NK-92 treated with Interleukin-12 subunit alpha and Interleukin-12 subunit beta, amount 100 ng/mL, for 24 hours (cell line): ENCODE results near the gene IMPA2.
"Not testable (repeated sequence)": the region's sequence is repeated elsewhere in the genome, so short reads cannot be mapped to it uniquely, and the experiment has no call there.

Experiments used
- DNase-seq: peaks from one replicate; lab custom pipeline; 2025; lab: John Stamatoyannopoulos, UW

The IMPA2 gene

DNA sequence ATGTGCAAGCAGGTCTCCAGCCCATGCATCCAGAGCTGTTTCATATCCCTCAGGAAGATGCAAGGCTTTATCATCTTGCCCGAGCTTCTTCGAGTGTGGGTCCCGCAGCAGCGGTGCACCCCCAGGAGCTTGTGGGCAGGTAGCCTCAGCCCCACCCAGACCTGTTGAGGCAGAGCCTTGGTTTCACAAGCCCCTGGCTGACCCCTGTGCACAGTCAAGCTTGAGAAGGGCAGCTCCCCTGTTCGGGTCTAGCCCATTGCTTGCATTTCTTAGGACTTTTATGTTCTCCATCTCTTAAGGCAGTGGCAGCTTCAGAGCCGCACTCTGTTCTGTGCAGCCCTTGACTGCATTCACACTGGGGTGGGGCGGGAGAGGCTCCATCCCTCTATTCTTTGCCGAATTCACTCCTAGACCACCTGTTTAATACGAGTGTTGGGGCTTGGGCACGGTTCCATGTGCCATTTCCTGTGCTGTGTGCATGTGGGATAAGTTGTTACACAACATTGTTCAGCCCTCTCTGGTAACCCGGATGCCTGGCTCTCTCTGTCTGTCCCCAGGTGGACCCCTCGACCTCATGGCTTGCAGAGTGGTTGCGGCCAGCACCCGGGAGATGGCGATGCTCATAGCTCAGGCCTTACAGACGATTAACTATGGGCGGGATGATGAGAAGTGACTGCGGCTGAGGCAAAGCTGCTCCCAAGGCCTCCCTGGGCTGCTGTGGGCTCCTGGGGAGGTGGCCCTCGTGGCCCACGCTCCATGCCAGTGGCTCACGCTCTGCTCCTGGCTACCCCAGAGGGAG, 48.7 kb downstream of the IMPA2 start:
- no peak for DNase-seq

DNA sequence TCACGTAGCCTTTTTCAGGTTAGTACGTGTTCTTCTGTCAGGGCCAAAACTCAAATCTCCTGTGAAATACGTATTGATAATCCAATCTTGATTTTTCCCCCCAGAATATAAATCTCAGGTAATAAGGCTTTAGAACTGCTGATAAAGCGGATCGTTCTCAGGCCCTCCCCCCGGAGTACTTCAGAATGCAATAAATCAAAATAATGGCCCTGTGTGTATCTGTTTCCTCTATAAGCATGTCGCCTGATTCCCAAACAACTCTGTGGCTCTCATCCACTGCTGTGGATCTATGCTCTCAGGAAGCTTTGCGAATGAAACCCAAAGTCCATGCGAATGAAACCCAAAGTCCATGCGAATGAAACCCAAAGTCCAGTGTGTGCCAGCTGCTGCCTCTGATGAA, 49.4 kb downstream of the IMPA2 start:
- no peak for DNase-seq

DNA sequence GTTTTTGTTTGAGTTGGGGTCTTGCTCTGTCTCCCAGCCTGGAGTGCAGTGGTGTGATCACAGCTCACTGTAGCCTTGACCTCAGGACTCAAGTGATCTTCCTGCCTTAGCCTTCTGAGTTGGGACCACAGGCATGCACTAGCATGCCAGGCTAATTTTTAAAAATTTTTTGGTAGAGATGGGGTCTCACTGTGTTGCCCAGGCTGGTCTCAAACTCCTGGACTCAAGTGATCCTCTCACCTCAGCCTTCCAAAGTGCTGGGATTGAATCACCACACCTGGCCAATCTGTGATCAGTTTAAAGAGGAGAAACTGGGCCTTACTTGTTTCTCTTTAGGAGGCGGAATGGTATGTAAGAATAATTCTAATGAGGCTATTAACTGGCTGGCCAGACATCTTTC, 49.9 kb downstream of the IMPA2 start:
- no peak for DNase-seq

DNA sequence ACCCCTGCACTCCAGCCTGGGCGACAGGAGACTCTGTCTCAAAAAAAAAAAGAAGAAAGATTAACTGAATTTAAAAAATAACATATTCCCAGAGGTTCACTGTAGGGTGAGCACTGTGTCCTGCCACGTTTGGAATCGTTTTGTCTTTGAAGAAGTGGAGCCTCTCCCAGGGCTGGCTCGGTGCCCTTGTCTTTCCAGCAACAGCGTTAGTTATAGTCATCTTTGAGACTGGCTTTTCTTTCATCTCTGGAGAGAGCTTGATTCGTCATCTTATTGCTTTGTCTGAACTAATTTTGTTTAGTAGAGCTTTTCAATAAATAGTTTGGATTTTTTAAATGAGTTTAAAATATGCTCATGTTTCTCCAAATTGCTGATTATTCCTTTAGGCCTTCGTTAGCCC, 50.5 kb downstream of the IMPA2 start:
- DNase-seq: no peak

- no peak for DNase-seq
Measured at GRCh38 chr18:12032786-12033642, 51.7 kb downstream of the IMPA2 start.

GRCh38 chr18:12033643-12034025, 52.3 kb downstream of the IMPA2 start:
- no peak for DNase-seq

DNA sequence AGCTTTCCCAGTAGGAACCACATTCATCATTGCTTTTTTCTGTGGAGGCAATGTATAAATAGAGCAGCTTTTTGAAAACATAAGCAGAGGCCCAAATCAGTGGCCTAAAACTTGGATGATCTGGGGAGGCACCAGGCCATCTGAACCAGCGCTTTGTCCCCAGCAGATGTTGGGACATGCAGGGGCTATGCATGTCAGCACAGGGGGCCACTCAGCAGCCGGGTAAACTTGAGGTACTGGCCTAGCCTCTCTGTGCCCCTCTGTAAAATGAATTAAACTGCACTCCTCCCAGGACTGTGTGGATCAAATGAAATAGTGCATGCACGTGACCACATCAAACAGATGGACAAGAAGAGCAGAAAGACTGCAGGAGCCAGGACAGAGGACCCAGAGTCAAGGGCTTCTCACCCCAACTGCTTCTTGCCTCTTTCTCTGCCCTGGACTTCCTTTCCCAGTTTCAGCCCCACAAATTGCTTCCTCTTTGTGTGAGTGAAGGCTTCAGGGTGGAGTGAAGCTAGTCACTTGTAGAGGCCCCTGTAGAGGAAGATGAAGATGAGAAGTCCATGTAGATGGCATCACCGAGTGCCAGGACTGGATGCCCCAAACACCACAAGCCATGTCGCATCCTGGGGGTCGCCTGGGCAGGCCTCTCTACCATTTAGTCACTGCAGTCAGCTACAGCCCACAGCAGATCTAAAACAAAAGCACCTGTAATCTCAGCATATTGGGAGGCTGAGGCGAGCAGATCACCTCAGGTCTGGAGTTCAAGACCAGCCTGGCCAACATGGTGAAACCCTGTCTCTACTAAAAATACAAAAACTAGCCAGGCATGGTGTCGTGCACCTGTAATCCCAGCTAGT, 53.2 kb downstream of the IMPA2 start:
- no peak for DNase-seq

GRCh38 chr18:12035481-12035880, 54.2 kb downstream of the IMPA2 start:
- DNase-seq: no peak

DNA sequence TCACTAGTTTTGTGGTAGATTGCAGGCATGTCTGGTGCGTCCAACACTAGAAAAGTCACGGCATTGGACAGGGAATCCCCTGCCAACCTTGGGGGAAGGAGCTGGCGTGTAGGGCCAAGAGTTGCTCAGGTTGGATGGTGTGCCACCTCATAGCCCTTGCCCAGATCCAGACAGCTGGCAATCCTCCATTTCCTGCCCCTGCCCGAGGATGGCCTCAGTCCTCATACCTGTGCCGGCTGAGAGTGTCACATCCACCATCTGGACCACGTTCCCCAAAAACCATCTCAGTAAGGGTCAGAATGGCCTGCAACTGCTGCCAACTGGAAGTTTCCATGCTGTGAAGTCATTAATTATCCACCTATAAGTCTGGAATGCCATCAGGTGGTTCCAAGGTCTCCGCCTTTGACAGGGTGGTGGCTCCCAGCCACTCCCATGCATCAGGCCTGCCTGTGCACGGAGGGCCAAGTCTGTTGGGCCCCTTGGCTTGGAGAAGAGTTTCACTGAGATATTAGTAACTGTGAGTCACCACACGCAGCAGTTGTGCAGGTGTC, 55.0 kb downstream of the IMPA2 start:
- DNase-seq: no peak

DNA sequence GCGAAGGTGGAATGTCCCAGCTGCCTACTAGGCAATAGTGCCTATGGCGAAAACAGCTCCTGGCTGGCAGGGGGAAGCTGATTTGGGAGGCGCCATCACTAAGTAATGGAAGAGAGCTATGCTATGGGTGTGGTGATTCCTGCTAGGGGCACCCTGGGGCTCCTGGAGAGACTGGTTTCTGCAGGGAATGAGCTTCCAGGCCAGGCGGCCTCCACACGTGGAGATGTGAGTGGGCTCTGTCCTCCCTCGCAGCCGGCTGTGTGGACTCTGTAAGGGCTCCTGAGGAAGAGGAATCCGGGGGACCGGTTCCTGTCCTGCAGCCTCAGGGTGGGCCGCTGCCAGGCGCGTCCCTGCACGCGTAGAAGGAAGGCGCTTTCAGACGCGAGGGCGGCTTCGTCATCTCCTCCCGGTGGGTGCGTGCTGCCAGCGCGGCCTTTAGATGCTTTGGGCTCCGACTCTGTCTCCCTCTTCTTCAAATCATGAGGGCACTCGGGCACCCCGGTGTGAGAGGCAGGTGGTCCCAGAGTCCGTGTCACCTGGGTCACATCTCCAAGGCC, 56.9 kb downstream of the IMPA2 start:
- no peak for DNase-seq

DNA sequence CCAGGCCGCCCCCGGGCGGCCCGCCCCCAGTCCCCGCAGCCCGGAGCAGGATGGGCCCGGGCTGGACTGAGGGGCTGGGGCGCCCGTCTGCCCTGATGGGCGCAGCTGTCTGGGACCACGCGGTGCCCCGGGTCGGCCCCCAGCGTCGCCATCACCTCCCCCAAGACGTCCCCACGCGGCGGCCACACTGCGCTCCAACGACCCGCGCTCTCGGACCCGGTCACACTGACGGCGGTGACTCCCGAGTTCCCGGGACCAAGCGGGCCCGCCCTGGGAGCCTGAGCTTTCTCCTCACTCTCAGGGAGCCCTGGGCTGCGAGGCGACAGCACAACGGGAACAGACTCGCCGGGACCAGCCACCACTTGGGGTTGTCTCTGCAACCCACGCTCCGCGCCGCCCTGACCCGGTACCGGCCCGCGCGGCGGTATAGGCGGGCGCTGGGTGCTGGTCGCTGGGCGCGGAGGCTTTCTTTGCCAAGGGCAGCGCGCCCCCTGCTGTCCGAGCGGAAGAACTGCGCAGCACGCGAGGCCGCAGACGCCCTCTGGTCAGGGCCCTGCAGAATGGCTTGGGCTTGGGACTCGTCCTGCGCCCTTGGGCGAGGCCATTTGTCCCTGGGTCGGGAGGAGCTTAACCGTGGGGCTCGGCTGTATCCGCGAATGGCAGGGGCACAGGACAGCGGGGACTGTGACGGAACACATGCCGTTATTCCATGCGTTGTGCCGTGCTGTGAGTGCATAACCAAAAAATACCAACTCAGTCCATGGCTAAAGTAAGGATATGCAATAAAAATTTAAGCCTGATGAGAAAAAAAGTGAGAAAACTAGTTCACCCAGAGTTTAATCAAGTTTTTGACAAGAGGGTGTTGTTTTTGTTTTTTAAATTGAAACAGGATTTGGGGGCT, 57.6 kb downstream of the IMPA2 start:
- peak; percentile 2 for DNase-seq

DNA sequence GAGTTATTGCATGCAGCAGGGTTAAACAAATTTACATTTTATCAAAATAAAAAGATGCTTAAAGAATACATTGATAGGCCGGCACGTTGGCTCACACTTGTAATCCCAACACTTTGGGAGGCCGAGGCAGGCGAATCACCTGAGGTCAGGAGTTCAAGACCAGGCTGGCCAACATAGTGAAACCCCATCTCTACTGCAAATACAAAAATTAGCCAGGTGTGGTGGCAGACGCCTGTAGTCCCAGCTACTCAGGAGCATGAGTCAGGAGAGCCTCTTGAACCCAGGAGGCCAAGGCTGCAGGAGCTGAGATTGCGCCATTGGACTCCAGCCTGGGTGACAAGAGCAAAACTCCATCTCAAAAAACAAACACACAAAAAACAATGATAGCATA, 58.2 kb downstream of the IMPA2 start:
- DNase-seq: not testable (repeated sequence)

DNA sequence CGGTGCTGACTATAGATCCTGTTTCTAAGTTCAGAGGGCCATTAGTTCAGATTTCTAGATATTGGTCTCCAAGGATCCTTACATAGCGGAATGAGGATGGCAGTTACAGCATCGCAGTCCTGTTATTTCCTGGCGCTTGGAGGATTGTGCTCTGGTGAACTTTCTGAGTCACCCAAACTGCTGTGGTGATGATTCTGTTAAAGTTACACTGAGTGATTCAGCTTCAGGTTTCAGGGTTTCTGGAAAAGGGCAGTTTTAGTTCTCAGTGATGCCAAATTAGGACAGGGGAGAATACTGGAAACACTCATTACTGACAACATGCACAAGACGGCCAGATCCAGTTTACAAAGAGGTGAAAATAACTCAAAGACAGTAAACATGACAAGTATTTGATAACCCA, 60.3 kb downstream of the IMPA2 start:
- DNase-seq: no peak

DNA sequence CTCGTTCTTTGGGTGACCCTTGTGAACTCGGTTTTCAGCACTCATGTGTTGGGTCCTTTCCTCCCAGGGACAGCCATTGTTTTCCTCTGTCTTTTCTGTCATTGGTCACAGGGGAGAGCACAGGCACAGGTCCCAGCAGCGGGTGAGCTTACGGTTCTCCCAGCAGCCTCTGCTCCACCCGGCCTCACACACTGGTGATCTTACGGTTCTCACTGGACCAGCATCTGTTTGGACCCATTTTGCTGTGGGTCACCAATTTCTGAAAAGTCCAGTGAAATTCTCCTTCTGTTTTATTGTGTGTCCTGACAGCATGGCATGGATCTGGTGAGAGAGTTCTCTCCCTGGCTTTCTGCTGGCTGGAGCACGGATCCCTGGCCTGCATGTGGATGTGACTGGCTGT, 62.5 kb downstream of the IMPA2 start:
- DNase-seq: no peak

DNA sequence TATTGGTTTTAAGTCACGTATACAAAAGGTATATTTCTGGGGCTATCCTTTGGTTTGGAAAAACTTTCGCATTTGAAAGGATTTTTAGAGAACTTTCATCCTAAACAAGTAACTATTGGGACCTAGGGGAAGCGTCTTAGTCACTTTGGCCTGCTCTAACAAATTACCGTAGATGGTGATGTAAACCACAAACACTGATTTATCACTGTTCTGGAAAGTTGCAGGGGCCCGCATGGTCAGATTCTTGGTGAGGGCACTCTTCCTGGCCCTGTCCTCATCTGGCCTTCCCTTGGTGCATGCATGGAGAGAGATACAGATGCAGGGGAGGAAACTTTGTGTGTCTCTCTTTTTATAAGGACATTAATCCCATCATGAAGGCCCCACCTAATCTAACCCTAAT, 63.3 kb downstream of the IMPA2 start:
- no peak for DNase-seq

DNA sequence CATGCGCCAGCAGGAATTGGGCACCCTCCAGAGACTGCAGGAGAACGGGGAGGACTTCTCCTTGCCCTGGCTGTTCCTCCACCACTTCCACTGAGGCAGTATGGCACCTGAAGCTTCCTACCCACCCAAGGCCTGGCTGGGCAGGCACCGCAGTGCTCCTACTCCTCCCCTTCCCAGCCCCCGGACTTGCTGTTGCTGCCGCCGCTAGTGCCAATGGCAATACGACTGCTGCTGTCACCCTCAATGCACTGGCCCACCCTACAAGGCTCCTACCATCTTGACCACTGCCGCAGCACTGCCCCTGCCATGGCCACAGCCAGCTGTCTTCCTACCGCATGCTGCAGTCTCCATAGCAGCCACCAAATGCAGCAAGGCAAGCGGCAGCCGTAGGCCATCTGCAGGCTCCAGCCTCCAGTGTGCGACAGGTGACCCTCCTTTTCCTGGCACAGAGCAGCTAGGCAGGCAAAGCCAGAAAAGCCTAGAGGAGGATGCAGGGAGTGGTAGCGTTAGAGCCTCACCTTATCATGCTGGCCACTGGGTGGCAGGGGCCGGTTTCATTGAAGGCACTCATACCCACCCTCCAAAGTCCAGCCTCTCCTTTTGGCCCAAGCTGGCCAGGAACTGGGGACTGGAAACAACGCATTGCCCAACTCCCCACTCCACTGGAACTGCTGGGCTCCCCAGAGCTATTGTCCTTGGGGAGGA, 64.9 kb downstream of the IMPA2 start:
- no peak for DNase-seq

GRCh38 chr18:12046751-12047335, 65.5 kb downstream of the IMPA2 start:
- DNase-seq: no peak

DNA sequence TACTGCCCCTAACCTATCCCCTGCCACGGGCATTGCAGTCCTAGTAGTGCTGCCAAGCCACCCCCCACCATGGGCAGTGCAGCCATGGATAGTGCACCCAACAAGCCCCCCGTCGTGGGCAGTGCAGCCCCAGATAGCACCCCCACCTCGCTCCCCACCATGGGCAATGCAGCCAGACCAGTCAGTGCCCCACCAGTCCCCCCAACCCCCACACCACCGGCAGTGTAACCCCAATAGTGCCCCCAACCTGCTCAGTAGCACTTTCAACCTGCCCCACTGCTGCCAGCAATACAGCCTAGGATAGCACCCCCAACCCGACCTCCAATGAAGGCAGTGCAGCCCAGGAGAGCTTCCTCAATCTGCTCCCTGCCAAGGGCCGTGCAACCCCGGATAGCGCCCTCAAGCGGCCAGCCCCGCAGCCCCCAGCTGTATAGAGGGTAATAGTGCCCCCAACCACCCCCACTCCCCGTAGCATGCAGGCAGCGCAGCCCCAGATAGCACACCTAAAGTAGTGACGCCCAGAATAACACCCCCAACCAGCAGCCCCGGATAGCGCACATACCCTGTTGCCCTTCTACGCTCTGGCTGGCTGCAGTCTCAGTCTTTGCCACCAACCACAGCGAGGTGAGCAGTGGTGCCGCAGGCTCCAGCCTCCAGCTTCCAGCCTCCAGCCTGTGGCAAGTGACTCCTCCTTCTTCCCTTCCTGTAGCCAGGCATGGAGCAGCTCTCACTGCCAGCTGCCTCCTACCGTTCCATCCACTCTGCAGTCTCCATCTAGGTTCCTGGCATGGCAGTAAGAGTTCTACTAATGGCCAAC, 66.9 kb downstream of the IMPA2 start:
- DNase-seq: no peak

DNA sequence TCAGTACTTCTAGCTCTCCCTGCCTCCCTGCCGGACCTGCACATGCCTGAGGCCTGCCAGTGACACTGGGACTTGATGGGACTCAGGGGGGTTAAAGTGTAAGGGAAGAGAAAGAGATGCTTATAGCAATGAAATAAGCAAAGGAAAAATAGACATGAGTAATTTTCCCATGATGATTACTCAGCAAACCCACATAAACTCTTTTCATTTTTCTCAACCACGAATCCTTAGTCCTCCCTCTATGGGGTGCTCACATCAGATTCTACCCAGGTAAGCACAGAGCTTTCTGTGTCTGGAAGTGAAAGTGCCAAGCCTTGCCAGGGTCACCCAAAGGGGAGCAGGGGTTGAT, 67.5 kb downstream of the IMPA2 start:
- DNase-seq: no peak
